Sigmoid colon (tissue), 7 donors: ENCODE data around the gene KCNB1. TPM values are rescaled to one million over a fixed set of nuclear protein-coding genes. Genes with fewer than 3 reads are reported as not detected.

ENCODE experiments used
- DNase-seq: peaks from one replicate; pipeline ENCODE4 v3.0.0-alpha.2; 2019
- H3K27ac ChIP-seq, 4 donors: fragments of 200-600 bp; sonication (generic); one replicate each; pipeline ENCODE4 v1.5.1; 2016 to 2019; ENCODE audit warnings: mild to moderate bottlenecking in 1 of 4
- H3K27me3 ChIP-seq, 3 donors: fragments of 200-600 bp; sonication (generic); one replicate each; pipeline ENCODE4 v1.5.1; 2019; ENCODE audit warnings: mild to moderate bottlenecking in 1 of 3
- H3K36me3 ChIP-seq, 4 donors: fragments of 200-600 bp; sonication (generic); one replicate each; pipeline ENCODE4 v1.5.1; 2016 to 2019
- H3K4me1 ChIP-seq, 4 donors: fragments of 200-600 bp; sonication (generic); one replicate each; pipeline ENCODE4 v1.5.1; 2017 to 2019
- H3K4me3 ChIP-seq, 4 donors: fragments of 200-600 bp; sonication (generic); one replicate each; pipeline ENCODE4 v1.5.1; 2017 to 2019; ENCODE audit warnings: mild to moderate bottlenecking in 2 of 4, moderate library complexity in 1 of 4
- H3K9me3 ChIP-seq, 4 donors: fragments of 200-600 bp in 3 of 4; sonication (generic) in 3 of 4; one replicate each; pipeline versions ENCODE4 v1.5.1 to v1.6.1; 2013 to 2019
- CTCF ChIP-seq, 4 experiments: fragments of 450-650 bp in 3 of 4; fragments of 200-600 bp in 1 of 4; IDR thresholded peaks; one replicate each; pipeline ENCODE4 v1.5.1; 2016 to 2019; ENCODE audit warnings: antibody characterized with exemption in 4 of 4, mild to moderate bottlenecking in 3 of 4, moderate library complexity in 2 of 4
- EP300 ChIP-seq, 4 donors: sonication (generic); formaldehyde crosslinking; IDR thresholded peaks; one replicate each; pipeline ENCODE4 v1.6.1; 2017; ENCODE audit warnings: antibody characterized with exemption in 4 of 4
- POLR2A ChIP-seq, 2 donors: fragments of 450-650 bp; IDR thresholded peaks; one replicate each; pipeline ENCODE4 v1.6.1; 2016; ENCODE audit warnings: antibody characterized with exemption in 2 of 2, mild to moderate bottlenecking in 2 of 2, moderate library complexity in 2 of 2
- POLR2AphosphoS5 ChIP-seq, 4 donors: sonication (generic); formaldehyde crosslinking; IDR thresholded peaks; one replicate each; pipeline ENCODE4 v1.6.1; 2017; ENCODE audit warnings: antibody characterized with exemption in 4 of 4
- WGBS, 2 donors: extraction: QIAGEN DNeasy Blood & Tissue Kit; methylation state at CpG; one replicate each; pipeline ENCODE4 v1.1.7; 2013; 5-methylcytosine and 5-hydroxymethylcytosine counted together
- intact Hi-C: fragments of 100-400 bp; cut with DNase I; formaldehyde crosslinking; loops from one replicate; pipeline ENCODE4 v1.15.1; 2023
- polyA plus RNA-seq, 3 donors: library from polyadenylated mRNA; stranded (reverse); fragments of 200-250 nt; gene quantifications; one replicate each; pipeline ENCODE4 v1.2.3, GENCODE V29; 2013
- total RNA-seq, 4 donors: library from RNA; depleted of rRNA; stranded (reverse); fragments of >200 nt; gene quantifications; one replicate each; pipeline ENCODE4 v1.1.0, GENCODE V29; 2016
- donor health status: healthy with polysubstance abuse.
- donor health status: Bipolar disorder and iron deficiency.
- donor health status: healthy.

Gene KCNB1
- total and polyA plus RNA-seq, 7 donors, result under 0.01 to 20.6 (median 14.6) TPM; not detected in 1

- WGBS, 2 donors, result 49 to 59% methylated on average over 5 of the region's 5 CpGs
- no peaks in the 10 kb centered on the region for H3K27me3 ChIP-seq
- H3K27ac ChIP-seq, result peak overlapping the region; percentile 83 to 92 (median 86)
- H3K4me3 ChIP-seq, result no peak overlapping the region
- peak; percentile 84 for DNase-seq
- no peaks in the 10 kb centered on the region for H3K9me3 ChIP-seq
- intact Hi-C loops, result loop anchor here (2.0 kb wide), 3 partner anchors 33 to 53 kb away; partner anchors contain the start of gene KCNB1
- peaks cover 0 to 88% (median 74%) of the 10 kb centered on the region in 4 donors for H3K4me1 ChIP-seq
- TF ChIP-seq POLR2A (IDR thresholded peaks at IDR 0.05) (no peak), EP300 (IDR thresholded peaks at IDR 0.05) (no peak), CTCF (IDR thresholded peaks at IDR 0.05) (no peak), POLR2AphosphoS5 (IDR thresholded peaks at IDR 0.05) (peak in 3 of 4 donors; percentile 44 to 74 (median 47))
- H3K36me3 ChIP-seq, result no peaks in the 10 kb centered on the region
These were observed 34.3 kb downstream of the KCNB1 start for GRCh38 chr20:49447946-49448809.

GRCh38 chr20:49447364-49447763 lies 35.1 kb downstream of the KCNB1 start:
- no peaks in the 10 kb centered on the region for H3K9me3 ChIP-seq
- intact Hi-C loops, result loop anchor here (2.0 kb wide), 3 partner anchors 33 to 53 kb away; partner anchors contain the start of gene KCNB1
- no peak overlapping the region for H3K4me3 ChIP-seq
- peak; percentile 65 for DNase-seq
- no peaks in the 10 kb centered on the region for H3K27me3 ChIP-seq
- peaks cover 0 to 85% (median 71%) of the 10 kb centered on the region in 4 donors for H3K4me1 ChIP-seq
- 63 to 83% methylated on average over 6 of the region's 6 CpGs for WGBS, 2 donors
- no peaks in the 10 kb centered on the region for H3K36me3 ChIP-seq
- peak overlapping the region; percentile 83 to 92 (median 86) for H3K27ac ChIP-seq
- no peak for TF ChIP-seq POLR2AphosphoS5 (IDR thresholded peaks at IDR 0.05)

GRCh38 chr20:49446808-49447207 lies 35.7 kb downstream of the KCNB1 start:
- no peaks in the 10 kb centered on the region for H3K9me3 ChIP-seq
- peak overlapping the region; percentile 83 to 92 (median 86) for H3K27ac ChIP-seq
- 45 to 46% methylated on average over 5 of the region's 5 CpGs for WGBS, 2 donors
- TF ChIP-seq POLR2AphosphoS5 (IDR thresholded peaks at IDR 0.05) (peak; percentile 52 to 82 (median 74)), EP300 (IDR thresholded peaks at IDR 0.05) (peak in 3 of 4 donors; percentile 11 to 82 (median 57)), POLR2A (IDR thresholded peaks at IDR 0.05) (no peak), CTCF (IDR thresholded peaks at IDR 0.05) (peak in 2 of 4 experiments; percentile 14 to 37)
- intact Hi-C loops, result loop anchor here (2.0 kb wide), 3 partner anchors 32 to 52 kb away; partner anchors contain the start of gene KCNB1
- H3K4me1 ChIP-seq, result peaks cover 0 to 79% (median 65%) of the 10 kb centered on the region in 4 donors
- H3K27me3 ChIP-seq, result no peaks in the 10 kb centered on the region
- peak; percentile 96 for DNase-seq
- H3K36me3 ChIP-seq, result no peaks in the 10 kb centered on the region
- no peak overlapping the region for H3K4me3 ChIP-seq

GRCh38 chr20:49446080-49446479 lies 36.4 kb downstream of the KCNB1 start:
- WGBS, 2 donors, result 69 to 87% methylated on average over 3 of the region's 3 CpGs
- Histone ChIP-seq H3K36me3 (no peaks in the 10 kb centered on the region), H3K9me3 (no peaks in the 10 kb centered on the region), H3K27ac (peak overlapping the region; percentile 83 to 92 (median 86)), H3K27me3 (no peaks in the 10 kb centered on the region), H3K4me3 (no peak overlapping the region), H3K4me1 (peaks cover 0 to 73% (median 59%) of the 10 kb centered on the region in 4 donors)
- DNase-seq, result no peak
- TF ChIP-seq EP300 (IDR thresholded peaks at IDR 0.05) (no peak), CTCF (IDR thresholded peaks at IDR 0.05) (no peak), POLR2AphosphoS5 (IDR thresholded peaks at IDR 0.05) (no peak), POLR2A (IDR thresholded peaks at IDR 0.05) (no peak)
- intact Hi-C loops, result loop anchor here (2.0 kb wide), 3 partner anchors 31 to 51 kb away; partner anchors contain the start of gene KCNB1

GRCh38 chr20:49445176-49445575 lies 37.3 kb downstream of the KCNB1 start:
- intact Hi-C loops, result loop anchor here (2.0 kb wide), 1 partner anchor 22 kb away; no protein-coding TSS in a partner anchor
- no peak overlapping the region for H3K4me3 ChIP-seq
- WGBS, 2 donors, result 18 to 23% methylated on average over 5 of the region's 5 CpGs
- no peaks in the 10 kb centered on the region for H3K36me3 ChIP-seq
- peak overlapping the region; percentile 83 to 92 (median 86) for H3K27ac ChIP-seq
- TF ChIP-seq POLR2AphosphoS5 (IDR thresholded peaks at IDR 0.05) (no peak), CTCF (IDR thresholded peaks at IDR 0.05) (no peak), EP300 (IDR thresholded peaks at IDR 0.05) (no peak), POLR2A (IDR thresholded peaks at IDR 0.05) (no peak)
- H3K27me3 ChIP-seq, result no peaks in the 10 kb centered on the region
- no peaks in the 10 kb centered on the region for H3K9me3 ChIP-seq
- peak; percentile 58 for DNase-seq
- peaks cover 0 to 73% (median 55%) of the 10 kb centered on the region in 4 donors for H3K4me1 ChIP-seq
